GM18517 (cell line): ENCODE measurements around the gene DPP8.
"Not testable (repeated sequence)": the region's sequence is repeated elsewhere in the genome, so short reads cannot be mapped to it uniquely, and the experiment has no call there.

Source experiments
- ATAC-seq: cut with Tn5 transposase; IDR thresholded peaks from one replicate; pipeline ENCODE4 v1.9.1; 2021; ENCODE audit warnings: mild to moderate bottlenecking, moderate library complexity; ENCODE audit not compliant: unreplicated experiment

DPP8 gene

DNA sequence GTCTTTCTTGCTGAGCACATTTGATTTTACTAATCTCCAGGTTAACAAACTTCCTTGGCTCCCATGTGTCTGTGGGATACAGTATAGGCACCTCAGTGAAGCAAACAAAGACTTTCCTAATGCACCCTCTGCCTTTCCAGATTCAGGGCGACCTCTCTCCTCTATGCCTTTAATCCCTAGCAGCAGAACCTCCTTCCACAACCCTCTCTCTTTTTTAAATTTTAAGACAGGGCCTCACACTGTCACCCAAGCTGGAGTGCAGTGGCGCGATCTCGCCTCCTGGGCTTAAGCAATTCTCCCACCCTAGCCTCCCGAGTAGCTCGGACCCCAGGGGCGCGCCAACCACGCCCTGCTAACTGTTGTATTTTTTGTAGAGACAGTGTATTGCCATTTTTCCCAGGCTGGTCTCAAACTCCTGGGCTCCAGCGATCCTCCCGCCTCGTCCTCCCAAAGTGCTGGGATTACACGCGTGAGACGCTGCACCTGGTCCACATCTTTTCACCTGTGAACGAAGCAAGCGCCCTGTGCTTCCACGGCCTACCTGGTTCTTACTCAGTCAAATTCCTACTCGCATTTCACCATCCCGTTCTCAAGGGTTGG, 11.1 kb upstream of the DPP8 start:
- ATAC-seq = no peak

GRCh38 chr15:65525622-65526021, 8.1 kb upstream of the DPP8 start:
- ATAC-seq = no peak

DNA sequence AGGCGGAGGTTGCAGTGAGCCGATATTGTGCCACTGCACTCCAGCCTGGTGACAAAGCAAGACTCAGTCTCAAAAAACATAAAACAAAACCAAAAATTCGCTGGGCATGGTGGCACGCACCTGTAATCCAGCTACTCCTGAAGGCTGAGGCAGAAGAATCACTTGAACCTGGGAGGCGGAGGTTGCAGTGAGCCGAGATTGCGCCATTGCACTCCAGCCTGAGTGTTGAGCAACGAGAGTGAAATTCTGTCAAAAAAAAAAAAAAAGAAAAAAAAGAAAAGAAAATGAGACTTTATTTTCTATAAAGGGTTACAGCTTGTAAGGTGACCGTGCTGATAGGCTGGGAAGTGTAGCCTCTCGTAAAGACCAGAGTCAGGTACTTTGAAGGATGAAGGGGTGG, 6.7 kb upstream of the DPP8 start:
- no peak for ATAC-seq

DNA sequence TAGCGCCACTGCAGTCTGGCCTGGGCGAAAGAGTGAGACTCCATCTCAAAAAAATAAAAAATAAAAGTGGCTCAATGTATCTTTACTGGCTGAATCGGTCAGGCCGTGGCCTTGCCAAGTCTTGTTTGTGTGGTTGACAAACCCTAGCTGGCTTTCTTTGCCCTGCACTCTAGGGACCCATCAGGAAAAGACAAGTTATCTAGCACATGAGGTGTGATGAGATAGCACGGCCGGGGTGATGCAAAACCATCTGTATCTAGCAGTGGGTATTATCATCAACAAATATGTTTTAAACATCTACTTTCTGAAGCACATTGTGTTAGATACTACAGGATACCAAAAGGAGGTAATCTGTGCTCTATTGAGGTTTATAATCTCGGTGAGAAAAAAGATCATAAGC, 3.9 kb upstream of the DPP8 start:
- no peak for ATAC-seq

DNA sequence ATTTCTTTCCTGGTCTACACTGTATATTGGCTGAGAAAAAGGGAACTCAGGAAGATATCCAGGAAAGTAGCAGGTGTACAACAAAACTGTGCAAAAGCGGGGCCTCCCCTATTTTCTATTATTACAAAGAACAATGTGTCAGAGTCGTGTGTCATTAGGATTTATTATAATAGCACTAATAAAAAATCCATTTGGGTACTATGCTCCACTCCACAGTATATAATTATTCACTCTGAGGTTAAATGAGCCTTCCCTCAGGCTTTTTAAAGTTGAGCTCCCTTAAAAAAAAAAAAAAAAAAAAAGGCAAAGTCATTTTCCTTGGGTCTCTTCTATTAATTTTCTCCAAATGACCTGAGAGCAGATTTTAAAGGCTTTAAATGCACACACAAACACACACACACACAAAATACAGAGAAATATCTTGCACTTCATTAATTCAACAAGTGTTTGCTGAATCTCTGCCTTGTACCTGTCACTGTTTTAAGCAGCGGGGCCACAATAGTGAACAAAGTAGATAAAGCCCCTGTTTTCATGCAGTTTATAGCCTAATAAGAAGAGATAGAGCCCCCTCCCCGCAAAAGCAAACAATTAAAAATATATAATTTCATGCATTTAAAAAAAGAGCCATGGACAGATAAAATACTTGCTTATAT, 1.3 kb upstream of the DPP8 start:
- no peak for ATAC-seq

DNA sequence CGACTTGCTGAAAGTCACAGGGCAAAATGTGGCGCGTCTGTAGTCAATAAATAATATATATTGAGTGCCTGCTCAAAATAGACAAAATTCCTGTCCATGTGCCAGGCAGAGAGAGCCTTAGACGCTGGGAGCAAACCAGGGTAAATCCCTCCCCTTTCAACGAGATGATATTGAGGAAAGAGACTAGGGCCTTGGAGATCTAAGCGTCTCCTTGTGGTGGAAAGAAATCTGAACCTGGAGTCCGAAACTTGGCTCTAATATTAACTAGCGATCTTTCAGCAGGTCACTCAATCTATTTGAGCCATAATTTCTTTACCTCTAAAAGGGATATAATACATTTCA, 348 bp upstream of the DPP8 start:
- no peak for ATAC-seq

- ATAC-seq = no peak
Measured at GRCh38 chr15:65512807-65513416, 4.6 kb downstream of the DPP8 start.

DNA sequence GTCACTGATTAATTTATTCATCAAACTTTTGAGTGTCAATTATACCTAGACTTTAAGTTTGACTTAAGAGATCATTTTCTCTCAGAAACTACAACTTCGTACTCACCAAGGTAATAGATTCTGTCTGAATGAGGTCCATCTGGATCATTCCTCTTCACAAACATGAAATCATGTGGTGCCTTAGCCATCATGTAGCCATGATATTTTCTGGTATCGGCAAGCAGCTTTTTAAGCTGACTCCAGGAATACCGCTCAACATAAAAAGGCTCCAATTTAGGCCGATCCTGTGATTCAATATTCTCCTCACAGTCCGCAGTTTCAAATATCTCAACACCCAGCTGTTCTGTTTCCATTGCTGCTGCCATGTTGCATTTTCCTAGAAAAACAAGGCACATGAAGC, 5.3 kb downstream of the DPP8 start:
- no peak for ATAC-seq

- ATAC-seq = no peak
Measured at GRCh38 chr15:65509321-65509720, 8.2 kb downstream of the DPP8 start.

DNA sequence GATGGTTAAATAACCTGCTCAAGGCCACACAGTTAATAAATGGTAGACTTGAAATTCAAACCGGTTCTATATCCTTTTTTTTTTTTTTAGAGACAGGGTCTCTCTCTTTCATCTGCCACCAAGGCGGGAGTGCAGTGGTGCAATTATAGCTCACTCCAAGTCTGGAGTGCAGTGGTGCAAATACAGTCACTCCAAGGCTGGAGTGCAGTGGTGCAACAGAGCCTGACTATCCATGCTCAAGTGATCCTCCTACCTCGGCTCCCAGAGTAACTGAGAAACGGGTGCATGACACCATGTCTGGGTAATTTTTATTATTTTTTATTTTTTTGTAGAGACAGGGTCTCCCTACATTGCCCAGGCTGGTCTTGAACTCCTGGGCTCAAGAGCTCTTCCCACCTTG, 23.4 kb downstream of the DPP8 start:
- ATAC-seq = no peak

DNA sequence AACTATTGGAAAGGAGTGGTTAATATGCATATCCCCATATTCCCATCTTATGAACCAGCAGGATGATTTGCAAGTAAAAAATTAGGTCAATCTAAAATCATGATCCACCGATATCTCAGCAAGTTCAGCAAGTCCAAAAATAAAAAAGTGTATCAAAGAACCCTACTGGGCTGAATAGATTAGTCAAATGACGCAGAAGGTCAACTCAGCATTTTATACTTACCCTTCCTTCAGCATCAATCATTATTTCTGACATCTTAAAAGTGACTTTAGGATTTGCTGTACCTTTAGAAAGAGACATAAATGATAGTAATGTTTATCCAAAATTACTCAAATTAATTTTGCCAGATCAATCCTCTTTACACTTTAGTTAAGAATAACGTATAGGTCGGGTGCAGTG, 32.6 kb downstream of the DPP8 start:
- ATAC-seq = no peak

- no peak for ATAC-seq
Measured at GRCh38 chr15:65476903-65477302, 40.6 kb downstream of the DPP8 start.

DNA sequence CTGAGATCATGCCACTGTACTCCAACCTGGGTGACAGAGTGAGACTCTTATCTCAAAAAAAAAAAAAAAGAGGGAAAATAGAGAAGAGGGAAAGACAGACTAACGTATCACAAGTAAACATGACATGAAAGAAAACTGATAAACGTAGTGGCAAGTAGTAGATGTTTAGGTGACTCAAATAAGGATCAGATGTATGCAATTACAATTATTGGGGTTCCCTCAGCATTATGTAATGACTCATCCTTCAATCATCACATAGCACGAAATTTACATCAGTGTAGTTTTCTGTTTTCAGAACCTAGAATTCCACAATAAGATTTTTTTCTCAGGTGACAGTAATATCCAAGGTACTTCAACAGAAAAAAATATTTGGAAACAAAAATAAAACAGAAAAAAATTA, 46.6 kb downstream of the DPP8 start:
- ATAC-seq = no peak

DNA sequence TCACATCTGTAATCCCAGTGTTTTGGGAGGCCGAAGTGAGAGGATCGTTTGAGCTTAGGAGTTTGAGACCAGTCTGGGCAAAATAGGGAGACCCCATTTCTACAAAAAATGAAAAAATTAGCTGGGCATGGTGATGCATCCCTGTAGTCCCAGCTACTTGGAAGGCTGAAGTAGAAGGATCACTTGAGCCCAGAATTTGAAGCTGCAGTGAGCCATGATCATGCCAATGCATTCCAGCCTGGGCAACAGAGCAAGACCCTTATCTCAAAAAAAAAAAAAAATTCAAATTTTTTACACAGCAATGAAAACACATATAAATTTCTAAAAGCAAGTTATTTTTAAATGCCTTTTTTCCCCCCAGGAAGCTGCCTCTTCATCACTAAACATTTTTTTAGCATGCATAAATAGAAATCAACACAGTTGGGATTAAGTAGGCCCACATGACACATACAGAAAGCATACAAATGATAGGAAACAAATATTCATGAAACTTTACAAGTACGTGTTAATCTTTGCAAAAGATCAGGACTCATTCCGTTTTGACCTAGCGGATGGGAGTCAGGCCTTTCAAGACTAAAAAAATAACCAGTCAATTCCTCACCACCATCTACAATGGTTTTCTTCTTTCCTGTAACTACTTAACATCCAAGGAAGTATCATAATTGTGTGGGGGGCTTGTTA, 49.1 kb downstream of the DPP8 start:
- ATAC-seq = no peak

GRCh38 chr15:65466901-65467300, 50.6 kb downstream of the DPP8 start:
- ATAC-seq = no peak

GRCh38 chr15:65463096-65463495, 54.4 kb downstream of the DPP8 start:
- not testable (repeated sequence) for ATAC-seq

DNA sequence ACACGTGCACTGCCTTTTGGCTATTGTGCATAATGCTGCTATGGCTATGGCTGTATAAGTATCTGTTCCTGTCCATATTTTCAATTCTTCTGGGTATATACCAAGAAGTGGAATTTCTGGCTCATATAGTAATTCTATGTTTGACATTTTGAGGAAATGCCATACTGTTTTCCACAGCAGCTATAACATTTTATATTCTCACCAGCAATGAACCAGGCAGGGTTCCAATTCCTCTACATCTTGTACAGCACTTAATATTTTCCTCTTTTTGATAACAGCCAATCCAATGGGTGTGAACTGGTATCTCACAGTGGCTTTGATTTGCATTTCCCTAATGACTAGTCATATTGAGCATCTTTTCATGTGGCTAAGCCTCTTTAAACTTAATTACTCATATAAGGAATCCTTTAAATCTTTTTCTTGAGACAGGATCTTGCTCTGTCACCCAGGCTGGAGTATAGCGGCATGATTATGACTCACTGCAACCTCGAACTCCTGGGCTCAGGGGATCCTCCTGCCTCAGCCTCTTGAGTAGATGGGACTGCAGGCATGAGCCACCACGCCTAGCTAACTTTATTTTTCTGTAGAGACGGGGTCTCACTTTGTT, 56.6 kb downstream of the DPP8 start:
- no peak for ATAC-seq

GRCh38 chr15:65455256-65455655, 62.2 kb downstream of the DPP8 start:
- ATAC-seq = not testable (repeated sequence)

GRCh38 chr15:65451989-65452388, 65.5 kb downstream of the DPP8 start:
- ATAC-seq = no peak

DNA sequence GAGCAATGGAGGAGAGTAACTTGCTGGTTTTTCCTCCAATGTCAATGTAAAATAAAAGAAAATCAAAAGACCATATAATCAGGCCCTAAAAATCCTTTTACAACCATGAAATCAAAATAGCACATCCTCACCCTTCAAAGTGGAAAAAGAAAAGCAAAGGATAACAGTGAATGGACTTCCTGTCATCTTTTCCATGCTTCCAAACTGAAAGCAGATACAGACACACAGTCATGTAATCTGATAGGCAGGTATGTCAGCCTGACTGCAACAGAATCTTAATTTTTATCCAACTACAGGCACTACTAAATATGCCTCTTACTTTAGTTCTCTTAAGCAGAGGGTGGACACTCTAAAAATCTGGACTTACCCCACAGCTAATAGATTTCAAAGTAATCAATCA, 66.9 kb downstream of the DPP8 start:
- ATAC-seq = no peak

DNA sequence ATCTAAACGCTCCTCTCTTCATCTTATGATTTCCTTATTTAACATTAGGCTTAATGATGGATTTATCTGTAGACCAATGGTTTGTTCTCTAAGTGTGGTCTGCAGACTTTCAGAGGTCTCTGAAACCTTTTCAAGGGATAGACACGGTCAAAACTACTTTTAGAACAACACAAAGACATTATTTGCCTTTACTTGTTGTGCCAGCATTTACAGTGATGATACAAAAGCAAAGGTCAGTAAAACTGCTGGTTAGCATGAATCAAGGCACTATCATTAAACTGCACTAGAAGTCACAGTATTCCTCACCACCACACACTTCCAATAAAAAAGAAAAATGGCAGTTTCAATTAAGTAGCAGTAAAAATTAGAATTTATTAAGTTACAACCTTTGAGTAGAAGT, 70.3 kb downstream of the DPP8 start:
- no peak for ATAC-seq

DNA sequence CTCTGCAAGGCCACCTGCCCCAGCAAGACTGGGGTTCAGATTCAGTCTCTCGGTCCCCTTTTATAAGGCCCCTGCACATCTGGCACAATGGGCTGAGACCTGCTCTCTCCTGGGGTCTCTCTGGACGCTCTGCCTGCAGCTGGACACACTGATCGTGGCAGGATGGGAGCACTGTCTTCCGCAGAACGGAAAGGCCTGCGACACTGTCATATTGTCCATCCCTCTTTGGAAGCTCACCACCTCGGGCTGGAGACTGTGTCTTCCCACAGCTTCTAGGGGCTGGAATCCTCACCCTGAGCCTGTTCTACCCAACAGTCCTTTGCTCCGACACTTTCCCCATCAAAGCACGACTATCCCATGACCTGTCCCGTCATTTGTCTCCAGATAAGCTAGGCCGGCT, 83.3 kb downstream of the DPP8 start:
- ATAC-seq = no peak
